SH-SY5Y (cell line): Measurements from ENCODE around the gene MECR.

Source experiments
- GATA2 ChIP-seq: IDR thresholded peaks from 2 replicates; pipeline ENCODE4 v1.6.1; 2011; ENCODE audit warnings: mild to moderate bottlenecking, low read depth, low read length
- GATA3 ChIP-seq: IDR thresholded peaks from 2 replicates; pipeline ENCODE4 v1.6.1; 2011; ENCODE audit warnings: low read depth, mild to moderate bottlenecking, low read length, moderate library complexity

DNA sequence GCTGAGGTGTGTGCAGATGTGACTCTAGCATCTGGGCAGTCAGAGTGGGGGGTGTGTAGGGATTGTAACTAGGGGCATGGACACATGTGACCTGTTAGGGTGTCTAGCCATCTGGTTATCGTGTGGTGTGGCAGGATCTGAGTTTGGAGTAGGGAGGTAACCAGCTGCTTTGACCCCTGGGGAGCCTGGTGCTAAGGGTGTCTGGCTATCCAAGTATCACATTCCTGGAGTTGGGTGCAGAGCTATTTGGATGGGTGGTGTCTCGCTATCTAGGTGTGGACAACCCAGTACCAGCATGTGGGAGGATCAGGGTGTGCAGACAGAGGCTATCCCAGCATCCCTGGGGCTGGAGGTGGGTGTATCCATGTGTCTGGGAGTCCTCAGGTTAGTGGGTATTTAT is 10.3 kb upstream of the MECR start:
- TF ChIP-seq GATA2 (no peak), GATA3 (no peak)
